A673 (cell line): ENCODE results near the gene LYPD5. TPM values are rescaled to one million over a fixed set of nuclear protein-coding genes. Genes with fewer than 3 reads are reported as not detected.

Source experiments
- BruUV-seq: library from RNA; stranded (reverse); fragments of 400-500 nt; replicated peaks from 2 replicates; lab custom pipeline; 2021; lab: Mats Ljungman, UMichigan
- CTCF ChIA-PET: fragments of 300-600 bp; sonication (Branson Sonifier 250); formaldehyde crosslinking; loops from one replicate; lab custom pipeline; 2022; ENCODE audit warnings: antibody characterized with exemption; lab: Charles Lee
- POLR2A ChIA-PET: fragments of 300-600 bp; sonication (Branson Sonifier 250); formaldehyde crosslinking; loops from one replicate; lab custom pipeline; 2022; ENCODE audit warnings: antibody characterized with exemption; ENCODE audit not compliant: low non-redundant PET; lab: Charles Lee
- DNase-seq: peaks from one replicate; pipeline ENCODE4 v3.0.0-alpha.2; 2015; ENCODE audit warnings: low spot score
- H3K27ac ChIP-seq: fragments of 200-600 bp; sonication (generic); 2 replicates; pipeline ENCODE4 v1.5.1; 2016; ENCODE audit warnings: mixed run types, low read depth, mild to moderate bottlenecking, mixed read lengths, antibody characterized with exemption, low read length; ENCODE audit not compliant: poor library complexity, severe bottlenecking
- H3K27me3 ChIP-seq: fragments of 200-600 bp; sonication (generic); replicated peaks from 2 replicates; pipeline ENCODE4 v1.6.1; 2017; ENCODE audit warnings: mixed run types, low read depth, mild to moderate bottlenecking, mixed read lengths, antibody characterized with exemption, low read length; ENCODE audit not compliant: insufficient read depth, poor library complexity
- H3K36me3 ChIP-seq: fragments of 200-600 bp; sonication (generic); 2 replicates; pipeline ENCODE4 v1.6.1; 2016; ENCODE audit warnings: mixed run types, mild to moderate bottlenecking, mixed read lengths, antibody characterized with exemption, low read length; ENCODE audit not compliant: insufficient read depth, poor library complexity, severe bottlenecking
- H3K4me1 ChIP-seq: fragments of 200-600 bp; sonication (generic); 2 replicates; pipeline ENCODE4 v1.6.1; 2017; ENCODE audit warnings: mixed run types, mild to moderate bottlenecking, mixed read lengths, antibody characterized with exemption, low read length; ENCODE audit not compliant: insufficient read depth, poor library complexity, severe bottlenecking
- H3K4me3 ChIP-seq: fragments of 200-600 bp; sonication (generic); 2 replicates; pipeline ENCODE4 v1.5.1; 2016; ENCODE audit warnings: low read depth, mixed run types, mild to moderate bottlenecking, mixed read lengths, low read length; ENCODE audit not compliant: poor library complexity, severe bottlenecking
- H3K9me3 ChIP-seq: fragments of 200-600 bp; sonication (generic); 2 replicates; pipeline ENCODE4 v1.6.1; 2016; ENCODE audit warnings: mixed run types, low read depth, mild to moderate bottlenecking, mixed read lengths, antibody characterized with exemption, low read length; ENCODE audit not compliant: poor library complexity, severe bottlenecking
- CTCF ChIP-seq: fragments of 300-800, 200-600 bp; sonication (generic); conservative IDR thresholded peaks from 2 replicates; pipeline ENCODE4 v1.5.1; 2017; ENCODE audit warnings: low read depth, mild to moderate bottlenecking, antibody characterized with exemption, low read length, moderate library complexity, mixed read lengths
- EZH2 ChIP-seq: fragments of 200-600 bp; sonication (generic); IDR thresholded peaks from 2 replicates; pipeline ENCODE4 v1.6.1; 2017; ENCODE audit warnings: borderline replicate concordance, low read depth, mild to moderate bottlenecking, mixed read lengths, antibody characterized with exemption, low read length; ENCODE audit not compliant: poor library complexity, severe bottlenecking
- intact Hi-C: fragments of 100-400 bp; cut with micrococcal nuclease; formaldehyde crosslinking; loops from one replicate; pipeline ENCODE4 v1.10.0; 2022; ENCODE audit not compliant: unreplicated experiment
- total RNA-seq: library from RNA; stranded (reverse); gene quantifications from 2 replicates; pipeline ENCODE4 v1.2.3, GENCODE V29; 2021

LYPD5 gene
- total RNA-seq, 1 experiment from 2014 or later, result not detected

- TF ChIP-seq CTCF, result no peak
- no peak for TF ChIP-seq EZH2
- POLR2A ChIA-PET, result no interaction called here
- intact Hi-C loops, result no loop called here
- Histone ChIP-seq H3K27ac (no peak overlapping the region), H3K36me3 (no peaks in the 10 kb centered on the region), H3K27me3 (no peaks in the 10 kb centered on the region), H3K4me1 (peaks cover 4% of the 10 kb centered on the region), H3K4me3 (no peak overlapping the region), H3K9me3 (no peaks in the 10 kb centered on the region)
- no peak for DNase-seq
- CTCF ChIA-PET, result no interaction called here
- BruUV-seq, result no TSS peak
These were observed 38.7 kb downstream of the LYPD5 start for GRCh38 chr19:43763473-43763939.

DNA sequence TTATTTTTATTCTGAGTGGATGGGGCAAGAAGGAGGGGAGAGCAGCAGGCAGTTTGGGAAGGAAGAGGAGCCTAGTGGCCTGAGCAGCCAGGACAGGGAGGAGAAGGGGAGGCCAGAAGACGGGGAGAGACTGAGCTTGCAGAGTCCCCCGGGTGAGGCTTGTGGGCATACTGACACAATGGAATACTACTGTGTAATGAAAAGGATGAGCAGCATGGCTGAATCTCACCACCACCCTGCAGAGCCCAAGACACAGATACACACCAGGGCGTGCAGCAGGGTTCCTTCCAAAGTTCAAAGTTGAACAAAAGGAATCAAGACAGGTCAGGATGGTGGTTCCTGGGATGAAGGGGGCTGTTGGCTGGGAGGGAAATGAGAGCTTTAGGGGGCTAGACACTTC lies 39.4 kb downstream of the LYPD5 start:
- Histone ChIP-seq H3K36me3 (no peaks in the 10 kb centered on the region), H3K4me1 (peaks cover 4% of the 10 kb centered on the region), H3K27ac (no peak overlapping the region), H3K9me3 (no peaks in the 10 kb centered on the region), H3K4me3 (no peak overlapping the region), H3K27me3 (no peaks in the 10 kb centered on the region)
- no TSS peak for BruUV-seq
- CTCF ChIA-PET, result no interaction called here
- intact Hi-C loops, result no loop called here
- TF ChIP-seq EZH2 (no peak), CTCF (no peak)
- DNase-seq, result no peak
- POLR2A ChIA-PET, result no interaction called here

DNA sequence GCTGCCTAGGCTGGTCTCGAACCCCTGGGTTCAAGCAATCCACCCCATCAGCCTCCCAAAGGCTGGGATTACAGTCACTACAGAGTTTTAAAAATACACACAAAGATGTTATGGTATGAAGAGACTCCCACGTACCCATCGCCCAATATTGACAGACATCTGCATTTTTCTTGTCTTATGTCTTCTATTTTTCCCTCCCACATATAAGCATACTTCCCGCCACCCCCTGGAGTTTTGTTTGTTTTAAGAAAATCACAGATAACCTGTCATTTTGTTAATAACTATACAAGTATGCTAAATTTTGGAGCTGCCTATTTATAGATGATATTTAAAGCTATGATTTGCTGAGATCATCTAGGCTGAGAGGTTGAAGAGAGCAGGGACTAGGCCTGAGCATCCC lies 41.3 kb downstream of the LYPD5 start:
- Histone ChIP-seq H3K27me3 (no peaks in the 10 kb centered on the region), H3K4me1 (peaks cover 4% of the 10 kb centered on the region), H3K27ac (no peak overlapping the region), H3K36me3 (no peaks in the 10 kb centered on the region), H3K9me3 (no peaks in the 10 kb centered on the region), H3K4me3 (no peak overlapping the region)
- TF ChIP-seq EZH2, result no peak
- TF ChIP-seq CTCF, result no peak
- POLR2A ChIA-PET, result no interaction called here
- no TSS peak for BruUV-seq
- CTCF ChIA-PET, result no interaction called here
- DNase-seq, result no peak
- intact Hi-C loops, result no loop called here
